Non-pigmented ciliary epithelial cell (primary cell): ENCODE measurements around the gene KRTAP10-3.

Source experiments
- DNase-seq: peaks from one replicate; pipeline ENCODE4 v3.0.0-alpha.2; 2010; ENCODE audit warnings: low read depth

KRTAP10-3 gene

DNA sequence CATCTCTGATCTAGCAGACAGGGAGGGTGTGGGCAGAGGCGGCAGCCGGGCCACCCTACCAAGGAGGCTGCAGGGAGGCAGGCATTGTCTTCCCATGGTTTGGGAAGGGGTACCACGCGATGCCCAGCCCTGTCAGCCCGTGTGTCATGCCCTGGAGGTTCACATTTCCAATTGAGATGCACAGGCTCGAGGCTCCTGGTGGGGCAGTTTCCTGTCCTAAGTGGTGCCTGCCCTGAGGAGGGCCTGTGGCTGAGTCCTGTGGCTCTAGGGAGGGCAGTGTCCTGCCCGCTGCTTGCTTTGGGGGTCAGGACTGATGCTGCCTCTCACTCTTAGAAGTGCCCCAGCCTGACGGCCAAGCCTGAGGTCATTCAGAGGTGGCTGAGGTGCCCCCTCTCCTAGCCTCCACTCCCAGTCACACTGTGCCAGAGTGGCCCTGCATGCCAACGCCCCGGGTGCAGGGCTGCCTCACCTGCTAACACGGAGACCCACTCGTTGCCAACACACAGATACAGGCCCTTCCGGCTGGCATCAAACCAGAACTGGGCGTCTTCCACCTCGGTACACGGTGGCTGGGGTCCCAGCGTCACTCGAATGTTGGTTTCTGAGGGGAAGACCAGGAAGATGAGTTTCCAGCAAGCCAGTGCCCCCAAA is 30.5 kb downstream of the KRTAP10-3 start:
- no peak for DNase-seq

DNA sequence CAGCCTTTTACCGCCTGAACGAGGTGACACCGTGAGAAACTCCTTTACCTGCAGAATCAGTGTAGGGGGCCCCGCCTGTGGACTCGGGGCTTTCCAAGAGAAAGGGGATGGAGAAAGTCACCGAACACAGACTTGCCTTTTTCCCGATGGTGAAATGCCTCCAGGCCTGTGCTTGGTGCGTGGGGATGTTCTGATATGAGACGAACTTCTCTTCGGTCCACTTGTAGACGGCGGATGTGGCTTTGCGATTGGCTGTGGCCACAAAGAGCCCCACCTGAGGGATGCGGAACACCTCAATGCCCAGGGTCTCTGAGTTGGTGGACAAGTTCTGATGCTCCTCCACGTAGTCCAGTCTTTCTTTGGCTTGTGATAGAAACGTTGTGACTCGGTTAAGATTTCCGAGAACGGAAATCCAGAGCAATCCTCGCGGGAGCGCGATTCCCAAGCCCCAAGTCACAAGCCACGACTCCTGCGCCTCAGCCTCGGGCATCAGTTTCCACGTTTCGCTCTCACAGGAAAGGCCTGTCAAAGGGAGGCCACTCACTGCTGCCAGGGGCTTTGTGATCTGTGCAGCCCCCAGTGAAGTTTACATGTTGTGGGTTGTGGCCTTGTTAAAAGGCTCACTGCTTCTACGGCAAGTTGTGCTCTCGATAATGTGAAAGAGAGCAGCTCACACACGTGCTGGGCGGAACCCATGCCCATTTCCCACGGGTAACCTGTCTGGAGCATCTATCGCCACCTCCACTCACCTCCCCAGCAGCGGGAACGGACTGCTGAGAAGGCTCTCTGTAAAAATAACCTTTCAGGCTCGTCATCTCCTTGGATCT is 31.2 kb downstream of the KRTAP10-3 start:
- no peak for DNase-seq

DNA sequence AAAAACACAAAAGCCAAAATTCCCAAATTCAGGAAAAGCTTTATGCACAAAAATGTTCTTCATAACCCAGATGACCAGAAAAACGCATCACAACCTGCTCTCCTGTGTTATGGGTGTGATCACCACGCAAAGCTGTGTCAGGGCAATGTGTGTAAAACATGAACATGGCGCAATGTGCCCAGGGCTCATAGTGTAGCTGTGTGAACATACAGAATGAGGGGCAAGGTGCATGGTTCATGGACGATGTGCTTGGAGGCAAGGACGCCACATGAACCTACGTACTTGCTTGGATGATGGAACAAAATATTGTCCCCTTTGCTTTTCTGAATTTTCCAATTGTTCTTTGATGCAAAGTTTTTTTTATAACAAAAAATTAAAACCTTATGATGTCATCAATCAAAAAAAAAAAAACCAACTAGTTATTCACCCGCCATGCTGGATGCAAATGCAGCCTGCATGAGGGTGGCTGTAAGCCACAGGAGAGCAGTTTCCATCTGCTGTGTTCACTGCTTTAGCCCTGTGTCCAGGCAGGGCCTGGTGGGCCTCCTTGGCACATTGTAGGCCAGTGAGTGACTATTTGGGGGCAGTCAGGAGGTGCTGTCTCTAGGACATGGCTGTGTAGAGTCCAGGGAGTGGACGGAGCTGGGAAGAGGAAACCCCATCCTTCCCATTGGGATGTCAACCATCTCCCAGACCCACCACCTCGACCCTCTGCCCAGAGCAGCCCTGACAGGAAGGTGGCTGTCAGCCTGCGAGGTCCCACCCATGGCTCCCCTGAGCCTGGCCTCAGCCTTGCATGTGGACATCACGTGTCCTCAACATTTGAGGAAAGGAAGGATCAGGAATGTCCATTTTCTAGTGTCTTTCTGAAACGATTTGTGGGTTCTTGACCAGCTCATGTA is 32.2 kb downstream of the KRTAP10-3 start:
- DNase-seq = no peak

DNA sequence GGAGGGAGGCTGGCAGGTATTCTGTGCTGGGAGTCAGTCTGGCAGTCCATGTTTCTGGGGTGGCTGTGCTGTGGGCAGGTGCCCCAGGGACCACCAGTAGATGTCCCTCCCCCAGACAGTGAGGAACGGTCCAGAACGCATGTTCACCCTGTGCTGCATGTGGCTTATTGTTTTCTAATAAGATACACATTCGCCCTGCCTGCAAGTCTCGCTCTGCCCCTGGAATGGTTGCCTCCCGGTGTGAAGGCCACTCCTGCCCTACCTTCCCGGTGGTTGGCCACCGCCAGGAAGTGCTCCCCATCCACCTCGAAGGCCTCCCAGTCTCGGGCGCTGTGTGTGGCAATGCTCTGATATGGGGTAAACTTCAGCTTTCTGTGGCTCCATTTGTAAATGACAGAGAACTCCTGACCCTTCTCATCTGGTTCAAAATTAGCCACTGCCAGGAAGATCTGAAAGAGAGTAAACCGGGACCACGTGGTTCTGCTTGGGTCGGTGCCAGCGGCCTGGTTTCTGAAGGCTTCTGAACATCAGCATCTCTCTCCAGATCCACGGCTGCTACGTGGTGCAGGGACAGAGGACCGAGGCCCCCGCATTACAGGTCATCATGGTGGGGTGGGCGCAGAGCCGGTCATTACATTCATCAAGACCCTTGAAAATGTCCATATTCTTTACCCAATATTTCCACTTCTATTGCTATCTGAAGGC is 33.1 kb downstream of the KRTAP10-3 start:
- DNase-seq = no peak

DNA sequence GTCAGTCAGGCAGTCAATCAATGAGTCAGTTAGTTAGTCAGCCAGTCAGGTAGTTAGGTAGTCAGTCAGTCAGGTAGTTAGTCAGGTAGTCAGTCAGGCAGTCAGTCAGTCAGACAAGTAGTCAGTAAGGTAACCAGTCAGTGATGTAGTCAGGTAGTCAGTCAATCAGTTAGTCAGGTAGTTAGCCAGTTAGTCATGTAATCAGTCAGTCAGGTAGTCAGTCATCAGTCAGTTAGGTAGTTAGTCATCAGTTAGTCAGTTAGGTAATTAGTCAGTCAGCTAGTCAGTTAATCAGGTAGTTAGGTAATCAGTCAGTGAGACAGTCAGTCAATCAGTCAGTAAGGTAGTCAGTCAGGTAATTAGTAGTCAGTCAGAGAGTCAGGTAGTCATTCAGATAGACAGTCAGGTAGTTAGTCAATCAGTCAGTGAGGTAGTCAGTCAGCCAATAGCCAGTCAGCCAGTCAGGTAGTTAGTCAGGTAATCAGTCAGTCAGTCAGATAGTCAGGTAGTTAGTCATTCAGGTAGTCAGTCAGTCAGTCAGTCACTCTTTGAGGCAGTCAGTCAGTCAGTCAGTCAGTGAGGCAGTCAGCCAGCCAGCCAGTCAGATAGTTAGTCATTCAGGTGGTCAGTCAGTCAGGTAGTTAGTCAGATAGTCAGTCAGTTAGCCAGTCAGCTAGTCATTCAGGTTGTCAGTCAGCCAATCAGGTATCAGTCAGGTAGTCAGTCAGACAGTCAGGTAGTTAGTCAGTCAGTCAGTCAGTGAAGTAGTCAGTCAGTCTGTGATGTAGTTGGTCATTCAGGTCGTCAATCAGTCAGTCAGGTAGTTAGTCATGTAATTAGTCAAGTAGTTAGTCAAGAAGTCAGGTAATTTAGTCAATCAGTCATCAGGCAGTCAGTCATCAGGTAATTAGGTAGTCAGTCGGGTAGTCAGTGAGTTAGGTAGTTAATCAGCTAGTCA is 33.9 kb downstream of the KRTAP10-3 start:
- DNase-seq = no peak

DNA sequence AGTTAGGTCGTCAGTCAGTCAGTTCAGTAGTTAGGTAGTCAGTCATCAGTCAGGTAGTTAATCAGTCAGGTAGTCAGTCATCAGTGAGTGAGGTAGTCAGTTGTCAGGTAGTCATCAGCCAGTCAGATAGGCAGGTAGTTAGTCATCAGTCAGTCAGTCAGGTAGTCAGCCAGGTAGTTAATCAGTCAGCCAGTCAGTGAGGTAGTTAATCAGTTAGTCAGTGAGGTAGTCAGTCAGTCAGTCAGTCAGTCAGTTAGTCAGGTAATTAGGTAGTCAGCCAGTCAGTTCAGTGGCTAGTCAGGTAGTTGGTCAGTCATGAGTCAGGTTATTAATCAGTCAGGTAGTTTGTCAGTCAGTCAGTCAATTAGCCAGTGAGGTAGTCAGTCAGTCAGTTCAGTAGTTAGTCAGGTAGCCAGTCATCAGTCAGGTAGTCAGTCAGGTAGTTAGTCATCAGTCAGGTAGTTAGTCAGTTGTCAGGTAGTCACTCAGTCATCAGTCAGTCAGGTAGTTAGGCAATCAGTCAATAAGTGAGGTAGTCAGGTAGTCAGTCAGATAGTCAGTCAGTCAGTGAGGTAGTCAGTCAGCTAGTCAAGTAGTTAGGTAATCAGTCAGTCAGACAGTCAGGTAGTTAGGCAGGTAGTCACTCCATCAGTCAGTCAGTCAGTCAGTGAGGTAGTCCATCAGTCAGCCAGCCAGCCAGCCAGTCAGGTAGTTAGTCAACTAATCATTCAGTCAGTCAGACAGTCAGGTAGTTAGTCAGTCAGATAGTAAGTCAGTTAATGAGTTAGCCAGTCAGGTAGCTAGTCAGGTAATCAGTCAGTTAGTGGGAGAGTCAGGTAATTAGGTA is 34.8 kb downstream of the KRTAP10-3 start:
- DNase-seq = no peak

DNA sequence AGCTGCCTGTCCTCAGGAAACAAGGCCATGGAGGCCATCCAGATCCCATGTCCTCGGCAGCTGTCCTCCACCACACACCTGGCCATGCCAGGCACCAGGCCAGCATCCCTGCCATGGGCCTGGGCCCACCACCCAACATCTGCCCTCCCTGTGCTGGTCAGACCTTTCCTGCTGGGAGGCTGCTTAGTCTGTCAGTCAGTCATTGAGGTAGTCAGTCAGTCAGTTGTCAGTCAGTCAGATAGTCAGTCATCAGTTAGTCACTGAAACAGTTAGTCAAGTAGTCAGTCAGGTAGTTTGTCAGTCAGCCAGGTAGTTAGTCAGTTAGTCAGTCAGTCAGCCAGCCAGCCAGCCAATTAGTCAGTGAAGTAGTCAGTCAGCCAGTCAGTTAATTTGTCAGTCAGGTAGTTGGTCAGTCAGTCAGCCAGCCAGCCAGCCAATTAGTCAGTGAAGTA is 35.8 kb downstream of the KRTAP10-3 start:
- no peak for DNase-seq

DNA sequence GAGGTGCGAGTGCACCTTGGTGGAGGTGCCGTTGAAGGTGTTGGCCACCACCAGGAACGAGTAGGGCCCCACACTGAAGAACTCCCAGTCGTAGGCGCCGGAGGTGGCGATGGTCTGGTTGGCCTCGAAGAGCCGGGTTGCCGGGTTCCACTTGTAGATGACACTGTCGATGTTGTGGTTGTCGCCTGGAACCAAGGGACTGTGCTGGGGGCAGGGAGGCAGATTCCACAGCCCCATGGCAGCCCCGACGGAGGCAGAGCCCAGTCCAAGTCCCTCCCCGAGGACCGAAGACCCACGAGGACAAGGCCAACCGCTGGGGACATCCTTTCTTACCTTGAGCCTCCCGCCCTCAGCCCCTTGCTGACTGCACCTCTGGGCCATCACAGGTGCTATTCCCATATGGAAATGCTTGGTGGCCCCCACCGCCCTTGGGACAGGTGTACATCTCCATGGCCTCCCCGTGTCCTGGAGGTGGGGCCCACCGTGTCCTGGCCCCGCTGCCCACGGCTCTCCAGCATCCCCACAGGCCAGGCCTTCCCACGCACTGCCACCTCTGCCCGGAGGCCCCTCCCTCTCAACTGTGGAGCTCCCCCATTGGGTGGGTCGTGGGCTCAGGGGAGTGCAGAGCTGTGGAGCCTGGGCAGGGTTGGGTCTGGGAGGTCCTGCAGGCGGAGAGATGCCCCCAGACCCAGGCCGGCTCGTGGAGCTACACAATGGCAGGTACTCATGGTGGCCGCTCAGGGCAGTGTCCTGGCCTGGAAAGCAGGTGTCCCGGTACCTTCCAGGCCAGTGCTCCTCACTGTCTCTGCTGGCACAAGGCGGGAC is 36.5 kb downstream of the KRTAP10-3 start:
- DNase-seq = no peak

DNA sequence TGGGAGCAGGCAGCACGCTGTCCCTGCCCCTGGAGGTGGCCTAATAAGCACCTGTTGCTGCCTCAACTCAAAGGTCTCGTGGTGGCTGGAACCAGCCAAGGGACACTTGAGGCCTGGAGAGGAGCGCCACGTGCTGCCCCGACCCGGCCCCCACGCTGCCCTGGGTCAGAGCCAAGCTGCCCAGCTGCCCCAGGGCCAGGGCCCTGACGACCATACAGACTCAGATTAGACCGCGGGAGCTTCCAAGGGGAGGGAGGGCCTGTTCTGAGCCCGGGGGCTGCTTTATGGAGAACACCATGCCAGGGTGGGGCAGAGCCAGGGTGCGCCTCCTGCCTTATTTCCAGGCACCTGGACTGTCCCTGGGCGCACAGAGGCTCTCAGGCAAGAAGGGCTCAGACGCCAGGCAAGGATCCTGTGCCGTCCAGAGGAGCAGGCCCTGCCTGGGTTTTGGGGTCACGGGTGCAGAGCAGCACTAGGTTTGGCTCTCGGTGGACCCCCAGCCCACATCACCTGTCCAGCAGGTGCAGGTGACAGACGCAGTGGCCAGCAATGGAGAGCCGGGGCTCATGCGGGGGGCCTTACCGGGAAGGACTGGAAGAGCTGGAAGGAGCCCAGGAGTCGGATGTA is 37.2 kb downstream of the KRTAP10-3 start:
- no peak for DNase-seq

DNA sequence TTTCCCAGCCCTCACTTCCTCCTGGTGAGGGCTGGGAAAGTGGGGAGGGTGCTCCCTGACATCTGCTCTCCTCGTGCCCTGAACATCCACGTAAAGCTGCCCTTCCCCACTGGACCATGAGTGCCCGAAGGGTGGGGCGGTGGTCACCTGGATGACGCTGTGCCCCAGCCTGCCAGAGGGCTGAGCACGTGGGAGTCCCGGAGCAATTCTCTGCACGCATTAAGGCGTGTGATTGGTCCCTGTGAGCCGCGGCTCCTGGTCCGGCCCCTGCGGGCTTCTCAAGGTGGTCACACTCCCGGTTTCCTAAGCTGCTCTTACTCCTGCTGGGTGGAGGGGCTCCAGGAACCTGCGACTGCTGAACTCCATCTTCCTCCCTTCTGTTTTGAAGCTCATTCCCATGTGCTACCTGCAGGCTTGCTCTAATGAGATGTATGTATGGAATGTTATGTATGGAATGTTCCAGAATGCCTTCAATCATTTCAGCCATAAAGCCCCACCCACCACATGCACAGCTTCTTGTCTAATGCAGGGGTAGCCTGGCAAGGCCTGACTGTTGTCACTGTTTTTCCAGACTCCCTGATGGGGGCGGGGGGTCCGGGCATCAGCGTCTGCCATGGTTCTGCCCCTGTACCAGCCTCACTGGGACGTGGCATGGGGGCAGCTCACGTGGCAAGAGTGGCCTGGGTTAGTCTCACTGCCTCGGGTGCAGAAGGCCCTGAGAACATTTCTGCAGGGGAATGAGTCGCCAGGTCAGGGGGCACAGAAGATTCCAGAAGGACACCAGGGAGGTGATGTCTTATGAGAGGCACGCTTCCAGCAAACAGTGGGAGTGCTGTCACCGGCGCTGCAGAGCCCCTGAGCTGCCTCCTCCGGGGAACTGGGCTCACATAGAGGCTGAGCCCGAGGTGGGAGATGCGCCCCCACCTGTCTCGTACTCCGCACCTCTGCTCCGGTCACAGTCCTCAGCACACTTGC is 38.0 kb downstream of the KRTAP10-3 start:
- DNase-seq = no peak

DNA sequence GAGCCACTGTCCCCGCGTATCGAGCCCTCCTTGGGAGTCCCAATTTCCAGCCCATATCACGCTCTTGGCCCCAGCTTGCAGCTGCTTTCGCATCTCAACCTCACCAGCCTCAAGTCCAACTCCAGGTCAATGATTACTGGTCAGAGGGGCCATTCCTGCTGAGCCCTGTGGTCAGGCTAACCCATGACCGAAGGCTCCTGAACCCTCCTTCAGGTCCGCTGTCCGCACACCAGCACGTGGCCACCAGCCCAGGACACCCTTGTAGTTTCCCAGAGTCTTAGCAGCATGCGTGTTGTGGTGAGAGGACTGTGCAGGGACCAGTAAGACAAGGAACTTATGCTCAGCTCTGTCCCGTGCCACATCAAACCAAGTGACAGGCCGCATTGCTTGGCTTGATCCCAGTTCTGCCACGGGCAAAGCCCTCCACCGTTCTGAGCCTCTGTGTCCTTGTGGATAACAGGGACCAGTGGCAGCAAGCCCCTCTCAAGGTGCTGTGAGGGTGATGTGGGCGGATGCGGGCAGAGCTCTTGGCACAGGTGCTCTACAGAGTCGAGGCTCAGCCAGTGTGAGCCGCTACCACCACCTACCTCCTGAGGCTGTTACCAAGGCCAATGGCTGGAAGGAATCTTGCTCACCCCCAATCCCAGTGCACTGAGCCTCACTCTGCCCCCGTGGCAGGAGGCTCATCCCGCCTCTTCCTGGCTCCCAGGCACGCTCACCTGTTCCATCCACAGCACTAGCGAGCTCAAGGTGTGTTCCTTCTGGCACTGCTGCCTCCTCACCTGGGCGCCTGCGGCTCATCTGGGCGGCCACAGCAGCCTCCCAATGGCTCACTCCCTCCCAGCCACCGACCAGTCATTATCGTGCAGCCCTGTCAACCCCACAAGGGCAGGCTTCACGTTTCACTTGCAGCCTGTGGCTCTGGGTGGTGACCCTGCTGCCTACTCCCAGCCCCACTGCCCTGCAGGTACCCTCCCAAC is 39.0 kb downstream of the KRTAP10-3 start:
- DNase-seq = no peak

DNA sequence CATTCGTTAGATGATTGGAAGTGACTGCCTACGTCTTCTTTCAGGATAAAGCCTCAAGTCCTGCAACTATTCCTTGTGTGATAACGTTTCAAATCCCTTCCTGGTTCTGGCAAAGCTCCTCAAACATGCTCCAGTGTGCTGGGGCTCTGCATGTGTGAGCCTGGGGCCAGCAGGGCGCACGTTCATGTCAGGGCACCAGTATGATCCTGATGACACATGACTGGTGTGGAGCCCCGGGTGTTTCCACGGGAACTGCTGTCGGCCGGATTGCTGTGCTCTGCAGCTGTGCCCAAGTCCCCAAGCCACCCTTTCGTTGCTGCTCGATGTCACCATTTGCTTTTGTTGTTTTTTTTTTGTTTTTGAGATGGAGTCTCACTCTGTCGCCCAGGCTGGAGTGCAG is 39.9 kb downstream of the KRTAP10-3 start:
- no peak for DNase-seq

DNA sequence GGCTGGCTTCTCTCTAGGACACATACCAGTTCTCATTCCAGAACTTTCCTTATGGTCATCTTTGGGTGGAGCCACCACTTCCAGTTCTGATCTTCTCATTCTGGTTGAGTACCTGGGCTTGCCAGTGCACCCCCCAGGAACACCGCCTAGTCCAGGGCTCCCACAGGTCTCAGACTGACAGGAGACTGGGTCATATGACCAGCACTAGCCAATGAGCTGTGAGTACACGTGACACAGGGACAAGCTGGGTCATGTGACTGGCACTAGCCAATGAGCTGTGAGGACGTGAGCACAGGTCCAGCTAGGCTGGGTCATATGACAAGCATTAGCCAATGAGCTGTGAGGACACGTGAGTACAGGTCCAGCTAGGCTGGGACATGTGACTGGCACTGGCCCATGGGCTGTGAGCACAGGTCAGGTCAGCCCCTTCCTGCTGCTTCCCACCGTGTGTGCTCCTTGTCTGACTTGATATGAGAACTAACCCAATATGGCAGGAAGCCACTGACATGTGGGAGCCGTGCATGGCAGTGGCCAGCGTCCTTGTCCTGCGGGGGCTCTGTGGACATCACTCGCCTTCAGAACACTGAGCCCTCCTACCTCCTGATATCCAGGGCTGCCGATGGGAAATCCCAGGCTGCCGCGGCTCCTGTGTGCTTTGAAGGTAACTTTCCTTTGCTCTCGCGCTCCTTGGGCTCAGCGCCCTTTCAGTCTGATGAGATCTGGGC is 41.3 kb downstream of the KRTAP10-3 start:
- no peak for DNase-seq

DNA sequence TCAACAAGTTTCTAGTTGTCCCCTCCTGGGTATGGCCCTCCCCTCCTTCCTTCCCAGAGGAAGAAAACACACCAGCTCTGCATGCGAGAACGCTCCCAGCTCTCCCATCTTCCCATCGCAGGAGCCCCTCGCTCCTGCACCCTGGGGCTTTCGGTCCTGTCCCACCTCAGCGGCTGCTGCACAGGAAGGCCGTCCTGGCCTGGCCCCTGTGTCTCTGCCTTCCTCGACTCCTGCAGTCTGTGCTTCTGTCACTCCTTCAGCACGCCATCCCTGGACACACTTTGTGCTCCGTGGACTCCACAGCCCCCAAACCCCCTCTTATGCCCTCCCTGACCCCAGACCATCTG is 41.8 kb downstream of the KRTAP10-3 start:
- DNase-seq = no peak

DNA sequence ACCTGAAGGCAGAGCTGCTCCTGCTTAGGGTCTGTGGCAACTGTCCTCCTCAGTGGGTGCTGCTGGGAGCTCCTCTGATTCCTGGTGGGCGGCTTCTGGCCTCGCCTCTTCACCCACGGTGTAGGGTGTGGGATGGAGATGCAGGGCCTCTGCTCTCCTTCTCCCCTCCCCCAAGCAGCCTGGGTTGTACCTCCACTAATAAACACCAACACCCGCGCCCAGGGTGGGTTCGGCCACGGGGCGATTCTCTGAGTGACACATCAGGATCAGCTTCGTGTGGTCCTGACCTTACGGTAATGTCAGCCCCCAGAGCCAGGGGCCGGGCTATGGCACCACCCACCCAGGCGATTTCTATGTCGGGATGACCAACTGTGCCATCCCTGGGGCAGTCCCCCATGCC is 42.3 kb downstream of the KRTAP10-3 start:
- no peak for DNase-seq
